Ammon's horn (tissue), 1 donor: ENCODE measurements around the gene ATF7IP.
"Not testable (repeated sequence)": the region's sequence is repeated elsewhere in the genome, so short reads cannot be mapped to it uniquely, and the experiment has no call there.

ENCODE experiments used
- DNase-seq: peaks from one replicate; pipeline ENCODE4 v3.0.0-alpha.2; 2016; ENCODE audit warnings: low spot score

The ATF7IP gene

GRCh38 chr12:14367040-14367661 lies 1.7 kb downstream of the ATF7IP start:
- DNase-seq: no peak

GRCh38 chr12:14369311-14369710 lies 3.8 kb downstream of the ATF7IP start:
- DNase-seq: no peak

GRCh38 chr12:14373217-14373616 lies 7.7 kb downstream of the ATF7IP start:
- DNase-seq: no peak

- no peak for DNase-seq
These were observed 14.0 kb downstream of the ATF7IP start for GRCh38 chr12:14379508-14379907.

DNA sequence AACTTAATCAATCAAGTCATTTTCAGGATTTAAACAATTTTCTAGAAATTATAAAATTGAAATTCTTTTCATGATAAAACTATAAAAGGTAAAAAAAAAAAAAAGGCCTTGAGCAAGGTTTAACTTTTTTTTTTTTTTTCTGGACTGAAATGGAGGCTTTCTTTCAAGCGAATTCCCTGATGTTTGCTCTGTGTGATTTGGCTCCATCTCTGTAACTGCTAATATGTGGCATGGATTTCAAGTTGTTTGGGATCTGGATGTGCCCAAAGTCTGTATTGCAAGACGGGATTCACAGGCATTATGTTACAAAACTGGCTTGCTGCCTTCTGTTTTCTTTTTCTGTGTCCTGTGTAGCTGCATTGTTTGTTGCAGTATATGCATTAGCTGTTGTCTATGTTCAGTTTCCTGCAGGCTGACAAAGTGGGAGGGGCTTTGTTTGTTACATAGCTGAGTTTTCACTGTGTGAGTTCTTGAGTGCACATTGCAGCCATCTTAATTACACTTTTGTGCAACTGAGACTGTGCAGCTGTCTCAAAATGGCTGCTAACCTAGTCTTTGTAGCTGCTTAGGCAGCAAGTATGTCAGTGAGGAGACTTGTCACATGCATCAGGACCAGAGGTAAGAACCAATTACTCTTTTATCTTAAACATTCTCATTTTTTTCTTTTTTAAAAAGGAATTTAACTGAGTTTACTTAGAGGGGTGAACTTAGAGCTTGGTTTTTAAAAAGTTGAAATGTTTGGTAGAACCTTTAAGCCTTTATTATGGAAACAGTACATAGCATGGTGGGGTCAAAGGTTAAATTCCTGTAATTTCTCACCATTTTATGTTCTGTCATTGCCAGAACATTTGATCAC lies 19.5 kb downstream of the ATF7IP start:
- DNase-seq: peak; percentile 77

GRCh38 chr12:14387219-14387871 lies 21.9 kb downstream of the ATF7IP start:
- no peak for DNase-seq

DNA sequence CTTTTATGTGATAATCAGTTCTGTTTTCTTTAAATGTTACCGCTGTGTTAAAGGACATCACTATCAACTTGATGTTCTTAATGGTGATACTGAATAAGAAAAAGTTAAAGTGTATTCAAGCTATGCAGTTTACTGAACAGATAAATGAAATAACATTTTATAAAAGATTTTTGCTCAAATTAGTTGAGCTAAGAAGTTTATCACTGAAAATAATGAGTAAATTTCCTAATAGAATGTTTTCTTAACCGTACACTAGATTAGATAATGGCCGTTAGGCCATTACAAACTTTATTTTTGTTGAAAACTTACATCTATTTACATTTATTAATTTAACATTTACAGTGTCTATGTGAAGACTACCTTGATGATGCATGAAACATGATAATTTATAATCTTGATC lies 25.0 kb downstream of the ATF7IP start:
- no peak for DNase-seq

DNA sequence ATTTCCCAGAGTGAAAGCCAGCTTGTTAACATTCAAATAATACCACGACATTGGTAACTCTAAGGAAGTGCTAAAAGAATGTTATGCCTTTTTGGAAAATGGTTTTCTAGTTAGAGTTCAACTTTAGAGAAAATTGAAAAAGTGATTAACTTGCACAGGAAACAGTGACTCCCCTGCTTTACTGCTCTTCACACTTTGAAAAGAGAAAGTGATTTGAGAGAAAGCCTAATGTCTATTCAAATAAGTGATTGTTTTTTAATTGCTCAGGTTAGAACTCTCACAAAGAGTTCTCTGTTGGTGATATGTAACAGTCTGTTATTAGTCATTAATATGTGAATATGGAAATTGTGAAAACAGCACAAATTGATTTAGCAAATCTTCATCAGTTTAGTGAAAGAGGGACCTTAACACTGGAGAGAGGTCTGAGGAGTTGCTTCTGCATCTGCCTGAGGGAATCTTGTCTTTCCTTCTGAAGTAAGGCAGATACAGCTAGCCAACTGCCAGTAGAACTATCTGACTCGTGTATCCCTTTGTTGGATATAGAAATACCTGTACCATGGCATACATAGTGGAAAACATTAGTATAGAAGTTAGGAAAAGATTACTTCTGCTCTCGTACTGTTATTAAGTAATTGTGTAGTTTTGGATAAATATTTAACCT lies 25.5 kb downstream of the ATF7IP start:
- no peak for DNase-seq

DNA sequence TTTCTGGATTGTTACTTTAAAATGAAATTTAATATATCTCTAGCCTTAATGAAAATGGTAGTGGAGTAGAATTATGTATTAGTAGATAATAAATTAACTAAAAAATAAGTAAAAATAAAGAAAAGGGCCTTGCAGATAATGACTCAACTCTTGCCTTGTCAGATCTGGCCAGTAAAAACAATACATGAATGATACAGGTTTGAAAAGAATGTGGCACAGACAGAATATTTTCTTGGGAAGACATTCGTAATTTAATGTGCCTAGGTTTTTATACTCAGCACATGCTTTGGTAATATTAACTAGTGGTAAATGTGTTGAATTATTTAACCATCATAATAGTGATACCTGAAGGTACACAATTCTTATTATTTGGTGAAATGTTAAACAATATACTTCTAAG lies 28.3 kb downstream of the ATF7IP start:
- DNase-seq: no peak

GRCh38 chr12:14394317-14395073 lies 29.0 kb downstream of the ATF7IP start:
- peak; percentile 70 for DNase-seq

DNA sequence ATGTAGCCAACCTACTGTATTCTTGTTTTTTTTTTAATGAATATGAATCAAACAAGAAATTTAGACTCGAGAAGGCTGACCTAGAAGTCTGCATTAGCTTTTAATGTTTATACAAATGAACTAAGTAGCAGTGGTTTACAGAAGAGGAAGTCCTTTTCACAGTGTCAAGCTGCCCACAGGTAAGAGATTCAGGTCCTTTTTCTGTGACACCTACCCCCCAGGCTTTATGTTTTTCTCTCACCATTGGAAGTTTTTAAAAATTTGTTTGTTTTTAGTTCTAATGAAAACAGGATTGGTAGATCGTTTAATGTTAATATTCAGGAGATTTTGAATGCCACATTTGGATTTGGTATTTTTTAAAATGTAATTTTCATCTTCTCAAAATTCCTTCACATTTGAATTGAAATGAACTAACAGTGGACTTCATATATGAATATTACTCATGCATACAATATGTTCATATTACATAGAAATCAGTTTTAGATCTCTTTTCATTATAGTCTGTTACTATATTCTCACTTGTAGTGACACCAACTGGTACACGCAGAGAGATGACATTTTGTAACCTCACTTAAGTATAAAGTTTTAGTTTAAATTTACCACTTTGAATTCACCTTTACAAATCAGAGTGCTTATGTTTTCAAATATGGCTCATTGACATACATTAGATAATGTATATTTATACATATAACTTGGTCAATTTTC lies 29.7 kb downstream of the ATF7IP start:
- DNase-seq: no peak

DNA sequence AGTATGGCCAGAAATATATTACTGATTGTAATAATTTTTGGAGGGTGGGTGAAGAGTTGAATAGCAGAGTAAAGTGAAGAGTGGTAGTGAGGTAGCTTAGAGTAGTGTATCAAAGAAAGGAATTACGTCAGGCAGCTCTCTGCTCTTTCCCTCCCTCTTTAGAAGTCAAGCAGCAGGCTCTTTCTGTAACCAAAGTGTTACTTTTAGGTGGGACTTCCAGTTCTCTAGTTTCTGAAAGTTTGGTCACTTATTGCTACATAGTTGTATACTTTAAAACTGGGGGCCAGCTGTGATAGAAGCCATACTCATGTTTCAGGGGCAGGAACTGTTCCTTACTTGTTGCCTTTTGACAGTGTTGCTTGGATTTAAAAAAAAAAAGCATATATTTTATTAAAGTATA lies 30.6 kb downstream of the ATF7IP start:
- DNase-seq: no peak

DNA sequence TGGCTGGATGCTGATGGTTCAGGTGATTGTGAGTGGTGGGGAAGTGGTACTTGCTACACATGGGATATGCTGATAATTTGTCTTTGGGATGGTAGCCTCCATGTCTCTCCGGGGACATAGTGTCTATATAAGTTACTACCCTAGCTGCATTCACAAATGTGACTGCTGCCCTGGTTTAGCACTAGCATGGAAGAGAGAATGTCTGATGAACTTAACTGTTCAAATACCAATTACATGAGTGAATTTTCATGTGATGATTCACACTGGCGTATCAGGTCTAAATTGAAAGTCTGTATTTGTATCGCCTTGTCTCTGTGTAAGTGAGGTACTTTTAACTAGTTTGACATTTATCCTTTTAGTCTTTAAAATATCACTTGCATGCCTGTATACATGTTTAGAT lies 34.4 kb downstream of the ATF7IP start:
- no peak for DNase-seq

DNA sequence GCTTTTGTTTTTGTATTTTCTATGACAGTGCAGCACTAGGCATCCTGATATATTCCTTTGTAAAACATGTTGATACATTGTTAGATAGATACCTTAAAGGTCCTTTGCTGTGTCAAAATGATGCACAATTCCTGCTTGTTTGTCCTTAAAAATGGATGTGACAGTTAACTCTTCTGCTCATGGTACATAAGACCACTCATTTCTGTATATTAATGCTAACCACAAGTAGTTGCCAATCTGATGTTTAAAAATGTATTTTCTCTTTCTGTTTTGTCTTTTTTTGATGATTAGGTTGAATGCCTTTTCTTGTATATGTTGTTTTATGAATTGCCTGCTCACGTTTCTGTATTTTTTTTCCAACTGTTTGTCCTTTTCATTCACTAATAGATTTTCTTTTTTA lies 35.1 kb downstream of the ATF7IP start:
- no peak for DNase-seq

- DNase-seq: not testable (repeated sequence)
These were observed 35.8 kb downstream of the ATF7IP start for GRCh38 chr12:14401267-14401666.

DNA sequence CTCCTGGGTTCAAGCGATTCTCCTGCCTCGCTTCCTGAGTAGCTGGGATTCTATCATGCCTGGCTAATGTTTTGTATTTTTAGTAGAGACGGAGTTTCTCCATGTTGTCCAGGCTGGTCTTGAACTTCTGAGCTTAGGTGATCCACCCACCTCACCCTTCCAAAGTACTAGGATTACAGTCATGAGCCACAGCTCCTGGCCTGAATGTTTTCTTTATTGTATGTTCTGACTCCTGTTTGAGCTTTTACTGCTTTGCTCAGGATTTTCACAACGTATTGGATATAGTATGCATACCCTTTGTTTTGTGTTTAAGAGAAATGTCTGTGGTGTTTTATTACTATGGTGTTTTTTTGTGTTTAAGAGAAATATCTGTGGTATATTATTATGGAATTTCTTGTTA lies 37.2 kb downstream of the ATF7IP start:
- DNase-seq: no peak

DNA sequence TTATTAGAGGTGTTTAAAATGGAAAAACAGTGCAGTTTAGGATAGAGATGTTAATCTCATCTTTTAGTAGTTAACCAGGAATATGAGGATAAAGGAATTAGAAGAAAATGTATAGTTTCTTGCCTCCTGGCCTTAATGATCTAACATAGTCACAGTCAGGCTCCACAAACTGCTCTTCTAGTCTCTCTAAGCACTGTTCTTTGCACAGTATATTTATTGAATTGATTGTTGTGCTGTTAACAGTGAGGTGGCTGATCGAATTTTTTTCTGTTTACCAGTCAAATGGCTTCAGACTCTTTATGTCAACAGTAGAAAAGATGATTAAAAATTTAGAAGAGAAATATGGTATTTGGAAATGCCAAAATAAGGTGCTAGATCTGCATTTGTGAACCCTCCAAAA lies 37.8 kb downstream of the ATF7IP start:
- no peak for DNase-seq

DNA sequence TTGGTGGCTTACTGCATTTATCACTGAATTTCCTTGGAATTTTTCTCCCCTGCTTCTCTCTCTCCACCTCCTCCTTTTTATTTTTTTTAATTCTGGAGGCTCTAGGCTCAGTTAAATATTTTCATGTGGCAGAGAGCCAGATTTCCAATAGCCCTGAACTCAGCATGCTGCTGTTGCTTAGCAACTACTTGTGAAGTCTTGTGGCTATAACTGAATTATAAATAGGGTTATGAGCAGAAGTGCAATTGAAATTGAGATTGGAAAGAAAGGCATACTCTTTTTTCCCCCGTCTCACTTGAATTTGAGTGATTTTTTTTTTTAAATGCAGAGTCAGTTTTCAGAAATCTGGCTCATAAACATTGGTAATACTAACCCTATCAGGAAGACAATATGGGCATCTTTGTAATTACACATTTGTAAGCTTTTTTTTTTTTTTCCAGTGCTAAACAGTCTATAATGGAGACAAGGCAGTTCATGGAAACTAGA lies 38.3 kb downstream of the ATF7IP start:
- peak; percentile 60 for DNase-seq

GRCh38 chr12:14405407-14405806 lies 39.9 kb downstream of the ATF7IP start:
- DNase-seq: not testable (repeated sequence)

DNA sequence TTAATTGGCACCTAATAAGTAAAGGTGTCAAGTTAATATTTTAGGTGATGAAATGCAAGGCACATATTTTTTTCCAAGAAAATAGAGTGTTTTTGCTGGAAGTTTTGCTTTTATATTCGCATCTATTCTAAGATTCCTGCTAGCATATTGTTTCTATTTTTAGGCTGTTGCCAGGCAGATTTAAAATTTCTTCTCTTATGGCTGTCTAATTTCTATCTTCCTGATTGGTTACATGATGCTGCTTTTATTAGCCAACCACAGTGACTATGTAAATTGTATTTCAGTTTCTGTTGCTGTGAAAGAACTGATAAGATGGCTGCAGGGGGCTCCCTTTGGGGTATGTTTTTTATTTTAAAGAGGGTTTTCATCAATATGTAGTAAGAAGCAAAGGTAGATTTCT lies 42.7 kb downstream of the ATF7IP start:
- no peak for DNase-seq

DNA sequence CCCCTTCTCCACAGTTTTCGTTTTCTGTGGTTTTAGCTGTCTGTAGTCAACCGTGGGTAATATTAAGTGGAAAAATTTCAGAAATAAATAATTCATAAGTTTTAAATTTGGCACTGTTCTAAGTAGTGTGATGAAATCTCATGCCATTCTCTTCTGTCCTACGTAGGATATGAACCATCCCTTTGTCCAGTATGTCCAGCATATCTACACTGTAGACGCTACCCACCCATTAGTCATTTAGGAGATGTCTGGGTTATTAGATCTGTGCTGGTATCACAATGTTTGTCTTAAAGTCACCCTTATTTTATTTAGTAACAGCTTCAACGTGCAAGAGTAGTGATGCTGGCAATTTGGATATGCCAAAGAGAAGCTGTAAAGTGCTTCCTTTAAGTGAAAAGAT lies 44.7 kb downstream of the ATF7IP start:
- DNase-seq: no peak
